Immature natural killer cell (primary cell): Measurements from ENCODE around the gene CEP78. TPM values are rescaled to one million over a fixed set of nuclear protein-coding genes. Genes with fewer than 3 reads are reported as not detected.
A peak's percentile ranks its signal among the peaks of the same experiment; 100 is the strongest.
"Not testable (repeated sequence)": the region's sequence is repeated elsewhere in the genome, so short reads cannot be mapped to it uniquely, and the experiment has no call there.

Experiments used
- DNase-seq, 3 donors: peaks; one replicate each; pipeline ENCODE4 v3.0.0; 2022; ENCODE audit warnings: mixed read lengths in 1 of 3
- H3K27ac Mint-ChIP-seq, 6 donors: one replicate each; pipeline ENCODE4 v1.8.0; 2020; ENCODE audit warnings: mixed read lengths in 6 of 6, mild to moderate bottlenecking in 5 of 6, inconsistent platforms in 4 of 6, moderate library complexity in 3 of 6
- H3K27me3 Mint-ChIP-seq, 3 donors: one replicate each; pipeline ENCODE4 v1.8.0; 2020 to 2021; ENCODE audit warnings: low read depth in 3 of 3, mild to moderate bottlenecking in 3 of 3, mixed read lengths in 3 of 3, moderate library complexity in 3 of 3, inconsistent platforms in 1 of 3
- H3K36me3 Mint-ChIP-seq, 3 donors: one replicate each; pipeline ENCODE4 v1.8.0; 2020; ENCODE audit warnings: mixed read lengths in 3 of 3, inconsistent platforms in 2 of 3, mild to moderate bottlenecking in 2 of 3
- H3K4me1 Mint-ChIP-seq, 2 donors: one replicate each; pipeline ENCODE4 v1.8.0; 2020; ENCODE audit warnings: inconsistent platforms in 2 of 2, mild to moderate bottlenecking in 2 of 2, mixed read lengths in 2 of 2, moderate library complexity in 1 of 2
- H3K4me3 Mint-ChIP-seq, 5 donors: one replicate each; pipeline ENCODE4 v1.8.0; 2020; ENCODE audit warnings: mild to moderate bottlenecking in 5 of 5, mixed read lengths in 5 of 5, inconsistent platforms in 3 of 5, moderate library complexity in 3 of 5
- H3K9me3 Mint-ChIP-seq, 6 donors: one replicate each; pipeline ENCODE4 v1.8.0; 2020; ENCODE audit warnings: mild to moderate bottlenecking in 6 of 6, mixed read lengths in 6 of 6, inconsistent platforms in 4 of 6, moderate library complexity in 3 of 6
- polyA plus RNA-seq, 3 donors: library from polyadenylated mRNA; unstranded; fragments of 300-500 nt; fragmentation: Illumina TruSeq; gene quantifications; one replicate each; pipeline ENCODE4 v1.2.3, GENCODE V29; 2021

CEP78 gene
- polyA plus RNA-seq, 3 donors from 2014 or later = 57.3 to 138 (median 70.9) TPM

GRCh38 chr9:78278801-78279200 lies 42.9 kb downstream of the CEP78 start:
- Mint-ChIP-seq H3K4me1 (peaks cover 0 to 8% of the 10 kb centered on the region in 2 donors), H3K36me3 (peaks cover 0 to 13% (median 7%) of the 10 kb centered on the region in 3 donors), H3K27me3 (peaks cover 0 to 3% (median 0%) of the 10 kb centered on the region in 3 donors), H3K27ac (peak overlapping the region in 2 of 6 donors; percentile 61 to 73), H3K9me3 (no peaks in the 10 kb centered on the region), H3K4me3 (no peak overlapping the region)
- no peak for DNase-seq

- H3K4me1 Mint-ChIP-seq = peaks cover 0 to 8% of the 10 kb centered on the region in 2 donors
- H3K36me3 Mint-ChIP-seq = peaks cover 0 to 7% (median 6%) of the 10 kb centered on the region in 3 donors
- H3K27me3 Mint-ChIP-seq = peaks cover 0 to 3% (median 0%) of the 10 kb centered on the region in 3 donors
- DNase-seq = no peak
- no peak overlapping the region for H3K4me3 Mint-ChIP-seq
- H3K27ac Mint-ChIP-seq = no peak overlapping the region
- H3K9me3 Mint-ChIP-seq = no peaks in the 10 kb centered on the region
Observed at GRCh38 chr9:78280982-78281668, 45.2 kb downstream of the CEP78 start.

GRCh38 chr9:78284181-78284580 lies 48.3 kb downstream of the CEP78 start:
- H3K27ac Mint-ChIP-seq, H3K4me3 Mint-ChIP-seq, H3K27me3 Mint-ChIP-seq, H3K9me3 Mint-ChIP-seq, H3K36me3 Mint-ChIP-seq, DNase-seq, H3K4me1 Mint-ChIP-seq: not testable (repeated sequence)

GRCh38 chr9:78286125-78286524 lies 50.2 kb downstream of the CEP78 start:
- no peak overlapping the region for H3K4me3 Mint-ChIP-seq
- no peak overlapping the region for H3K27ac Mint-ChIP-seq
- H3K4me1 Mint-ChIP-seq = no peaks in the 10 kb centered on the region
- DNase-seq = no peak
- H3K36me3 Mint-ChIP-seq = peaks cover 0 to 7% (median 3%) of the 10 kb centered on the region in 3 donors
- H3K27me3 Mint-ChIP-seq = peaks cover 0 to 3% (median 2%) of the 10 kb centered on the region in 3 donors
- H3K9me3 Mint-ChIP-seq = no peaks in the 10 kb centered on the region

- Mint-ChIP-seq H3K9me3 (no peaks in the 10 kb centered on the region), H3K4me3 (no peak overlapping the region), H3K27ac (no peak overlapping the region), H3K4me1 (no peaks in the 10 kb centered on the region), H3K36me3 (peaks cover 0 to 7% (median 3%) of the 10 kb centered on the region in 3 donors), H3K27me3 (peaks cover 0 to 4% (median 3%) of the 10 kb centered on the region in 3 donors)
- no peak for DNase-seq
Observed at GRCh38 chr9:78286946-78287388, 51.1 kb downstream of the CEP78 start.

- Mint-ChIP-seq H3K4me1 (peaks cover 0 to 5% of the 10 kb centered on the region in 2 donors), H3K36me3 (peaks cover 0 to 5% (median 3%) of the 10 kb centered on the region in 3 donors), H3K27me3 (peaks cover 0 to 4% (median 0%) of the 10 kb centered on the region in 3 donors), H3K27ac (no peak overlapping the region), H3K9me3 (no peaks in the 10 kb centered on the region), H3K4me3 (no peak overlapping the region)
- DNase-seq = no peak
Observed at GRCh38 chr9:78288214-78288892, 52.5 kb downstream of the CEP78 start.

- Mint-ChIP-seq H3K27ac (no peak overlapping the region), H3K4me1 (peaks cover 0 to 5% of the 10 kb centered on the region in 2 donors), H3K9me3 (no peaks in the 10 kb centered on the region), H3K4me3 (no peak overlapping the region), H3K36me3 (no peaks in the 10 kb centered on the region), H3K27me3 (peaks cover 0 to 4% (median 0%) of the 10 kb centered on the region in 3 donors)
- no peak for DNase-seq
Observed at GRCh38 chr9:78289474-78289873, 53.6 kb downstream of the CEP78 start.

- no peak overlapping the region for H3K27ac Mint-ChIP-seq
- H3K4me1 Mint-ChIP-seq = peaks cover 3 to 14% of the 10 kb centered on the region in 2 donors
- DNase-seq = no peak
- no peaks in the 10 kb centered on the region for H3K36me3 Mint-ChIP-seq
- no peak overlapping the region for H3K4me3 Mint-ChIP-seq
- H3K27me3 Mint-ChIP-seq = peaks cover 0 to 4% (median 1%) of the 10 kb centered on the region in 3 donors
- H3K9me3 Mint-ChIP-seq = no peaks in the 10 kb centered on the region
Observed at GRCh38 chr9:78291240-78291925, 55.5 kb downstream of the CEP78 start.

- H3K4me1 Mint-ChIP-seq = peaks cover 9 to 19% of the 10 kb centered on the region in 2 donors
- DNase-seq = no peak
- H3K4me3 Mint-ChIP-seq = no peak overlapping the region
- no peak overlapping the region for H3K27ac Mint-ChIP-seq
- H3K36me3 Mint-ChIP-seq = no peaks in the 10 kb centered on the region
- H3K9me3 Mint-ChIP-seq = no peaks in the 10 kb centered on the region
- H3K27me3 Mint-ChIP-seq = peaks cover 0 to 10% (median 4%) of the 10 kb centered on the region in 3 donors
Observed at GRCh38 chr9:78292026-78292425, 56.2 kb downstream of the CEP78 start.

- H3K9me3 Mint-ChIP-seq = no peaks in the 10 kb centered on the region
- no peak for DNase-seq
- peaks cover 4 to 15% (median 5%) of the 10 kb centered on the region in 3 donors for H3K27me3 Mint-ChIP-seq
- H3K4me3 Mint-ChIP-seq = peak overlapping the region in 1 of 5 donors; percentile 46
- H3K36me3 Mint-ChIP-seq = no peaks in the 10 kb centered on the region
- H3K27ac Mint-ChIP-seq = no peak overlapping the region
- H3K4me1 Mint-ChIP-seq = peaks cover 16 to 26% of the 10 kb centered on the region in 2 donors
Observed at GRCh38 chr9:78292716-78293497, 57.0 kb downstream of the CEP78 start.

GRCh38 chr9:78294290-78295176 lies 58.7 kb downstream of the CEP78 start:
- H3K27me3 Mint-ChIP-seq = peaks cover 4 to 15% (median 5%) of the 10 kb centered on the region in 3 donors
- DNase-seq = no peak
- H3K4me1 Mint-ChIP-seq = peaks cover 19 to 31% of the 10 kb centered on the region in 2 donors
- H3K9me3 Mint-ChIP-seq = no peaks in the 10 kb centered on the region
- H3K36me3 Mint-ChIP-seq = no peaks in the 10 kb centered on the region
- H3K4me3 Mint-ChIP-seq = no peak overlapping the region
- H3K27ac Mint-ChIP-seq = no peak overlapping the region

- no peak for DNase-seq
- peaks cover 0 to 4% (median 0%) of the 10 kb centered on the region in 3 donors for H3K36me3 Mint-ChIP-seq
- H3K9me3 Mint-ChIP-seq = no peaks in the 10 kb centered on the region
- H3K4me1 Mint-ChIP-seq = peaks cover 19 to 31% of the 10 kb centered on the region in 2 donors
- peaks cover 4 to 17% (median 5%) of the 10 kb centered on the region in 3 donors for H3K27me3 Mint-ChIP-seq
- H3K27ac Mint-ChIP-seq = no peak overlapping the region
- peak overlapping the region in 1 of 5 donors; percentile 93 for H3K4me3 Mint-ChIP-seq
Observed at GRCh38 chr9:78295177-78295575, 59.3 kb downstream of the CEP78 start.
